Cardiac muscle cell (in vitro differentiated cells and primary cell): Measurements from ENCODE around the gene DGKD. TPM values are rescaled to one million over a fixed set of nuclear protein-coding genes. Genes with fewer than 3 reads are reported as not detected.
A peak's percentile ranks its signal among the peaks of the same experiment; 100 is the strongest.

Experiments
- DNase-seq, 2 donors: peaks; one replicate each; pipeline versions ENCODE4 v3.0.0 to v3.0.0-alpha.2; 2010 to 2017; ENCODE audit warnings: low read depth in 1 of 2, low spot score in 1 of 2
- H3K27ac ChIP-seq: fragments of 200-600 bp; sonication (generic); 2 replicates; pipeline ENCODE4 v1.5.1; 2016
- H3K27me3 ChIP-seq: fragments of 200-600 bp; sonication (generic); 2 replicates; pipeline ENCODE4 v1.6.0; 2016; ENCODE audit warnings: control low read depth
- H3K36me3 ChIP-seq: fragments of 200-600 bp; sonication (generic); 2 replicates; pipeline ENCODE4 v1.5.1; 2016; ENCODE audit warnings: control low read depth
- H3K4me1 ChIP-seq: fragments of 200-600 bp; sonication (generic); 2 replicates; pipeline ENCODE4 v1.8.1; 2017; ENCODE audit warnings: low read depth, mild to moderate bottlenecking, mixed run types
- H3K4me3 ChIP-seq: fragments of 200-600 bp; sonication (generic); 2 replicates; pipeline ENCODE4 v1.5.1; 2016; ENCODE audit warnings: mild to moderate bottlenecking
- H3K9me3 ChIP-seq: fragments of 200-600 bp; sonication (generic); 2 replicates; pipeline ENCODE4 v1.5.1; 2017; ENCODE audit warnings: low read depth, mild to moderate bottlenecking, control low read depth
- polyA plus RNA-seq: library from polyadenylated mRNA; unstranded; fragments of >200 nt; fragmentation: Nextera tagmentation; extraction: Ambion mirVana; gene quantifications from 2 replicates; pipeline ENCODE4 v1.2.1, GENCODE V29; 2016
- total RNA-seq: library from RNA; depleted of rRNA; stranded (reverse); fragments of >200 nt; gene quantifications from 2 replicates; pipeline ENCODE4 v1.2.3, GENCODE V29; 2016
- TF ChIP-seq, protein P1 (sequence below): IDR thresholded peaks from 2 replicates; pipeline ENCODE4 v1.5.1; 2012; ENCODE audit warnings: low read depth, mild to moderate bottlenecking, low read length

The DGKD gene
- total and polyA plus RNA-seq, 2 experiments from 2014 or later: 21.0 to 40.0 TPM

DNA sequence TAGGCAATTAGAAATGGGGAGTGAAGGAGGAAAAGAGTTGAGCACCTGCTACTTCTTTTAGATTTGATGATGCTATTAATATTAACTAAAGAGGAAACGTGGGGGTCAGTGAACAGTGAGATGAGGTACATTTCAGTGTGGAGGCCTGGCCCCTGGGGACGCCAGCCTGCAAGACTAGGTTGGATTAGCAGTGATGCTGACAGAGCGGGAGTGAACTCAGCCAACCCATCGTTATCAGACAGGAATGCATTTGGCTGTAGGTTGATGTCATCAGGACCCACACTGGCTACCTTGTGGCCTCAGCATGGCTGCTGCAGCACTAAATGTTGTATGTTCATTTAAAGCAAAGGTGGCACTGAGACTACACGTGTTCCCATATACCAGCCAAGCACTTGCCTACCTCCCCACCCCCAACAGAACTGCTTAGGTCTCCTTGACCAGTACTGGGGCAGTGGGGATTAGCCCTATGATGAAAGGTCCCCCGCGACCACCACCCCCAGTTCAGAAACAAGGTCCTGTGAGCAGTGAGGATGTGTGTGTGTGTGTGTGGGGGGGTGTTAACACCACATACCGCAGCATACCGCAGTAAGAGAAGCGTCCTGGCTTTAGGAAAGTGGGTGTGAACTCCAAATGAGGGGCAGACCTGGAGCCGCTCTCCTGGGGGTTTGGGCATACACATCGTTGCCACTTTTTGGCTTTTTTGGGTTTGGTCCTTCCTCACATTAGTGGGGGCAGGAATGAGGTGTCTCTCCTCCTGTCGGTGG, 26.0 kb downstream of the DGKD start:
- H3K36me3 ChIP-seq: no peaks in the 10 kb centered on the region
- H3K27ac ChIP-seq: no peak overlapping the region
- no peaks in the 10 kb centered on the region for H3K27me3 ChIP-seq
- H3K4me3 ChIP-seq: no peak overlapping the region
- H3K9me3 ChIP-seq: no peaks in the 10 kb centered on the region
- TF ChIP-seq, protein P1, sequence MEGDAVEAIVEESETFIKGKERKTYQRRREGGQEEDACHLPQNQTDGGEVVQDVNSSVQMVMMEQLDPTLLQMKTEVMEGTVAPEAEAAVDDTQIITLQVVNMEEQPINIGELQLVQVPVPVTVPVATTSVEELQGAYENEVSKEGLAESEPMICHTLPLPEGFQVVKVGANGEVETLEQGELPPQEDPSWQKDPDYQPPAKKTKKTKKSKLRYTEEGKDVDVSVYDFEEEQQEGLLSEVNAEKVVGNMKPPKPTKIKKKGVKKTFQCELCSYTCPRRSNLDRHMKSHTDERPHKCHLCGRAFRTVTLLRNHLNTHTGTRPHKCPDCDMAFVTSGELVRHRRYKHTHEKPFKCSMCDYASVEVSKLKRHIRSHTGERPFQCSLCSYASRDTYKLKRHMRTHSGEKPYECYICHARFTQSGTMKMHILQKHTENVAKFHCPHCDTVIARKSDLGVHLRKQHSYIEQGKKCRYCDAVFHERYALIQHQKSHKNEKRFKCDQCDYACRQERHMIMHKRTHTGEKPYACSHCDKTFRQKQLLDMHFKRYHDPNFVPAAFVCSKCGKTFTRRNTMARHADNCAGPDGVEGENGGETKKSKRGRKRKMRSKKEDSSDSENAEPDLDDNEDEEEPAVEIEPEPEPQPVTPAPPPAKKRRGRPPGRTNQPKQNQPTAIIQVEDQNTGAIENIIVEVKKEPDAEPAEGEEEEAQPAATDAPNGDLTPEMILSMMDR: no peak
- peaks cover 31% of the 10 kb centered on the region for H3K4me1 ChIP-seq
- peak in 1 of 2 donors; percentile 50 for DNase-seq

DNA sequence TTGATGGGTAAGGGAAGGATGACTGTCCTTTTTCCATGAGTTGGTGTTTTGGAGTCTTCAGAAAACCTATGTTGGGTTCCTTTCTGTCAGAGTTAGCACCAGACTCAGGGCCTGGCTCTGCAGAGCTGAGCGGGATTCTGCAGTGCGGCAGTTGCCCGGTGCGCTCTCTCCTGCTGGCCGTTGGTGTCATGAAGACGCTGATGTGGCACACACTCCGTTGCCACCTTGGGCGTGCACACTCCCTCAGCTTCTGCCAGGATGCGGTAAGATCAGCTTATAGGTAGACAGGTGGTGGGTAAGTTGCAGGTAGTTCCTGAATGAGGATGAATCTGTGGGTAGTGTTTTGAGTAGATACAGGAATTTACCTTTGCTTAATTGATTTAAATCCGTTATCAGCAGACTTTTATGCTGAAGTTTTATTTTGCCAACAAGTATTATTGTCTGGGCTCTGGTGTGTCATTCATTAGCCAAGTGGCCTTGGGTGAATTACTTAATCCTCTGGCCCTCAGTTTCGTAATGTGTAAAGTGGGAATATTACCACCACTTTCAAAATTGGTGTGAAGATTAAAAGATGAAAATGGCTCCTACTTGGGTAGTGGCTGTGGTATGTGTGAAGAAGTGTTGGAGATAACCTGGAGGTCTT, 26.8 kb downstream of the DGKD start:
- no peak for DNase-seq
- Histone ChIP-seq H3K4me1 (peaks cover 32% of the 10 kb centered on the region), H3K27ac (no peak overlapping the region), H3K27me3 (no peaks in the 10 kb centered on the region), H3K36me3 (no peaks in the 10 kb centered on the region), H3K9me3 (no peaks in the 10 kb centered on the region), H3K4me3 (no peak overlapping the region)
- TF ChIP-seq, protein P1: no peak

DNA sequence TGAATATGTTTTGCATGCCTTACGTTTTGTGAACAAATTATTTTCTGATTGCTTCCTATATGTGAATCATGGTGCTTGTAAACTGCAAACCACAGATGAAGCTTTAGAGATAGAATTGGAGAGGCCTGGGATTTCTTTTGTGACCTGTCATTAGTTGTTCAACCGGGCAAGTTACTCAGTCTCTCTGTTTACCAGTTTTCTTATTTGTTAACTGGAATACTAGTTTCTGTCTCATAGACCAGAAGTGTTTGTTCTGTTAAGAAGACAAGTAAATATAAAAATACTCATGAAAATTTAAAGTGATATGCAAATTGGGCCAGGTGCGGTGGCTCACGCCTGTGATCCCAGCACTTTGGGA, 27.3 kb downstream of the DGKD start:
- Histone ChIP-seq H3K27me3 (no peaks in the 10 kb centered on the region), H3K4me3 (no peak overlapping the region), H3K36me3 (no peaks in the 10 kb centered on the region), H3K4me1 (peaks cover 37% of the 10 kb centered on the region), H3K27ac (no peak overlapping the region), H3K9me3 (no peaks in the 10 kb centered on the region)
- TF ChIP-seq, protein P1: no peak
- DNase-seq: no peak

GRCh38 chr2:233384015-233384414, 29.7 kb downstream of the DGKD start:
- Histone ChIP-seq H3K27ac (peak overlapping the region; percentile 88), H3K27me3 (no peaks in the 10 kb centered on the region), H3K36me3 (no peaks in the 10 kb centered on the region), H3K4me1 (peaks cover 54% of the 10 kb centered on the region), H3K4me3 (no peak overlapping the region), H3K9me3 (no peaks in the 10 kb centered on the region)
- no peak for DNase-seq
- TF ChIP-seq, protein P1: no peak

DNA sequence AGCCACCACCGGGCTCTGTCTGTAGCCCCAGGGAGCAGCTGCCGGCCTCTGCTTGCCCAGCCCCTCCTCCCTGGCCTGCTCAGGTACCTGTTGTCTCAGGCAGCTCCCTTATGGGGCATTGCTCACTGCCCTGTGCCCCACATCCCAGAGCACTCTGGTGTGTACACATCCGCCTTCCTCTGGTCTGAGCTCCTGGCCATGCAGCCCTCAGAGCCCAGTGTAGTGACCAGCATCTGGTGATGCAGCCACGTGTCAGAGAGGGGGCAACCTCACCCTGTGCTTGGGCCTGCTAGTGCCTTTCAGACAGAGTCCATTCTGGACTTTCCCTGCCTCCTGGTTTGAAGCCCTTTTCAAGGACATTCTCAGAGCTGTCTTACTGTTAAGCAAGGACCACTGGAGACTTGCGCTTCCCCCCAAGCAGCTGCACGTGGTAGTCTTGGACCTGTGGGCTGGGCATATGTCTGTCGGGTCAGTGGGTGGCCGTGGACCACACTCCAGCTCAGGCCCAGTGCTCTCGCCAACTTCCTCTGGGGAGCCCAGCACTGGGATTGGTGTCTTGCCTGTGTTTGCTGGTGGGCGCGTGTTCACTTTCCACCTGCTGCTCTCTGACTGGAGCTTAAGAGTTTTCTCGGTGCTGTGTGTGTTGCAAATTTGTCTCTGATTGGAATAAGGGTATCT, 30.7 kb downstream of the DGKD start:
- no peaks in the 10 kb centered on the region for H3K27me3 ChIP-seq
- H3K4me1 ChIP-seq: peaks cover 52% of the 10 kb centered on the region
- H3K27ac ChIP-seq: peak overlapping the region; percentile 88
- TF ChIP-seq, protein P1: no peak
- DNase-seq: no peak
- H3K36me3 ChIP-seq: no peaks in the 10 kb centered on the region
- no peak overlapping the region for H3K4me3 ChIP-seq
- no peaks in the 10 kb centered on the region for H3K9me3 ChIP-seq
